Thyroid gland (tissue), 4 donors: ENCODE data around the gene PHC2. TPM values are rescaled to one million over a fixed set of nuclear protein-coding genes. Genes with fewer than 3 reads are reported as not detected.

Experiments used
- DNase-seq, 2 donors: peaks; one replicate each; pipeline ENCODE4 v3.0.0-alpha.2; 2019
- H3K27ac ChIP-seq, 3 donors: fragments of 200-600 bp; sonication (generic); 1 replicate in 2 of 3; 2 replicates in 1 of 3; pipeline ENCODE4 v1.5.1; 2016 to 2019; ENCODE audit warnings: mild to moderate bottlenecking in 1 of 3, moderate library complexity in 1 of 3
- H3K27me3 ChIP-seq: fragments of 200-600 bp; sonication (generic); one replicate; pipeline ENCODE4 v1.5.1; 2019
- H3K36me3 ChIP-seq, 2 donors: fragments of 200-600 bp; sonication (generic); one replicate each; pipeline ENCODE4 v1.5.1; 2016 to 2019
- H3K4me1 ChIP-seq, 2 donors: fragments of 200-600 bp; sonication (generic); one replicate each; pipeline ENCODE4 v1.5.1; 2017 to 2019
- H3K4me3 ChIP-seq, 3 donors: fragments of 200-600 bp; sonication (generic); replicated peaks in 1 of 3; 1 replicate in 2 of 3; 2 replicates in 1 of 3; pipeline ENCODE4 v1.5.1; 2016; ENCODE audit warnings: mild to moderate bottlenecking in 1 of 3
- H3K9me3 ChIP-seq: fragments of 200-600 bp; sonication (generic); one replicate; pipeline ENCODE4 v1.5.1; 2017
- POLR2A ChIP-seq, 2 donors: fragments of 450-650 bp; IDR thresholded peaks; one replicate each; pipeline ENCODE4 v1.6.1; 2017; ENCODE audit warnings: antibody characterized with exemption in 2 of 2, mild to moderate bottlenecking in 2 of 2, moderate library complexity in 1 of 2
- WGBS, 2 donors: methylation state at CpG; one replicate each; pipeline ENCODE4 v1.1.5; 2017; 5-methylcytosine and 5-hydroxymethylcytosine counted together
- intact Hi-C: fragments of 100-400 bp; cut with DNase I; formaldehyde crosslinking; loops from one replicate; pipeline ENCODE4 v1.15.1; 2023
- total RNA-seq, 4 donors: library from RNA; depleted of rRNA; stranded (reverse); fragments of >200 nt; gene quantifications; one replicate each; pipeline ENCODE4 v1.2.3, GENCODE V29; 2016
- TF ChIP-seq, protein P1 (sequence below), 6 experiments: fragments of 200-600 bp in 3 of 6; fragments of 450-650 bp in 3 of 6; sonication (generic) in 3 of 6; IDR thresholded peaks; one replicate each; pipeline ENCODE4 v1.5.1; 2016 to 2019; ENCODE audit warnings: antibody characterized with exemption in 6 of 6, mild to moderate bottlenecking in 2 of 6, inconsistent platforms in 1 of 6, moderate library complexity in 1 of 6

PHC2 gene
- total RNA-seq, 4 donors from 2014 or later = 86.8 to 150 (median 113) TPM

- 75% methylated on average over 1 of the region's 1 CpG for WGBS, 2 donors
- TF ChIP-seq, protein P1, sequence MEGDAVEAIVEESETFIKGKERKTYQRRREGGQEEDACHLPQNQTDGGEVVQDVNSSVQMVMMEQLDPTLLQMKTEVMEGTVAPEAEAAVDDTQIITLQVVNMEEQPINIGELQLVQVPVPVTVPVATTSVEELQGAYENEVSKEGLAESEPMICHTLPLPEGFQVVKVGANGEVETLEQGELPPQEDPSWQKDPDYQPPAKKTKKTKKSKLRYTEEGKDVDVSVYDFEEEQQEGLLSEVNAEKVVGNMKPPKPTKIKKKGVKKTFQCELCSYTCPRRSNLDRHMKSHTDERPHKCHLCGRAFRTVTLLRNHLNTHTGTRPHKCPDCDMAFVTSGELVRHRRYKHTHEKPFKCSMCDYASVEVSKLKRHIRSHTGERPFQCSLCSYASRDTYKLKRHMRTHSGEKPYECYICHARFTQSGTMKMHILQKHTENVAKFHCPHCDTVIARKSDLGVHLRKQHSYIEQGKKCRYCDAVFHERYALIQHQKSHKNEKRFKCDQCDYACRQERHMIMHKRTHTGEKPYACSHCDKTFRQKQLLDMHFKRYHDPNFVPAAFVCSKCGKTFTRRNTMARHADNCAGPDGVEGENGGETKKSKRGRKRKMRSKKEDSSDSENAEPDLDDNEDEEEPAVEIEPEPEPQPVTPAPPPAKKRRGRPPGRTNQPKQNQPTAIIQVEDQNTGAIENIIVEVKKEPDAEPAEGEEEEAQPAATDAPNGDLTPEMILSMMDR (IDR thresholded peaks at IDR 0.05) = no peak
- TF ChIP-seq POLR2A (IDR thresholded peaks at IDR 0.05) = no peak
- H3K4me1 ChIP-seq = peaks cover 10 to 21% of the 10 kb centered on the region in 2 donors
- no peak overlapping the region for H3K27ac ChIP-seq
- H3K9me3 ChIP-seq = no peaks in the 10 kb centered on the region
- no peaks in the 10 kb centered on the region for H3K36me3 ChIP-seq
- no peaks in the 10 kb centered on the region for H3K27me3 ChIP-seq
- intact Hi-C loops = no loop called here
- DNase-seq = no peak
- no peak overlapping the region for H3K4me3 ChIP-seq
Measured at GRCh38 chr1:33377756-33378155, 53.1 kb downstream of the PHC2 start.

DNA sequence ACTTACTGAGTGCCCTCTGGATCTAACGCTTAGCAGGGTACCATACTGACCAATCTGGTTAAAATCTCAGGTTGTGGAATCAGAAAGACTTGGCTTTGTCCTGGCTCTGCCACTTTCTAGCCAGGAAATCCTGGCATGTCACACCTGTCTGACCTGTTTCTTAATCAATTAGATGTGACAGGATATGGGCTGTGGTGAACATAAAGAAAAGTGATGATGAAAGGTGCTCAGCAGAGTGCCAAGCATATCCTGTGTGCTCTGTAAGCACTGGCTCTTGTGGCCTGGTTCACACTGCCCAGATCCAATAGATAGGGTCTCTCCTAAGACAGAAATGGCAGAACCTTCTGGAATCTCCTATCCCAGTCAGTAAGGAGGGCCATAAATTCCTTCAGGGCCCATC is 53.9 kb downstream of the PHC2 start:
- Histone ChIP-seq H3K9me3 (no peaks in the 10 kb centered on the region), H3K4me3 (no peak overlapping the region), H3K27me3 (no peaks in the 10 kb centered on the region), H3K4me1 (peaks cover 10 to 21% of the 10 kb centered on the region in 2 donors), H3K36me3 (no peaks in the 10 kb centered on the region), H3K27ac (no peak overlapping the region)
- 76 to 100% methylated on average over 1 of the region's 1 CpG for WGBS, 2 donors
- TF ChIP-seq, protein P1 (IDR thresholded peaks at IDR 0.05) = no peak
- no peak for TF ChIP-seq POLR2A (IDR thresholded peaks at IDR 0.05)
- DNase-seq = no peak
- intact Hi-C loops = no loop called here

GRCh38 chr1:33375316-33375715 is 55.6 kb downstream of the PHC2 start:
- no peak overlapping the region for H3K27ac ChIP-seq

DNA sequence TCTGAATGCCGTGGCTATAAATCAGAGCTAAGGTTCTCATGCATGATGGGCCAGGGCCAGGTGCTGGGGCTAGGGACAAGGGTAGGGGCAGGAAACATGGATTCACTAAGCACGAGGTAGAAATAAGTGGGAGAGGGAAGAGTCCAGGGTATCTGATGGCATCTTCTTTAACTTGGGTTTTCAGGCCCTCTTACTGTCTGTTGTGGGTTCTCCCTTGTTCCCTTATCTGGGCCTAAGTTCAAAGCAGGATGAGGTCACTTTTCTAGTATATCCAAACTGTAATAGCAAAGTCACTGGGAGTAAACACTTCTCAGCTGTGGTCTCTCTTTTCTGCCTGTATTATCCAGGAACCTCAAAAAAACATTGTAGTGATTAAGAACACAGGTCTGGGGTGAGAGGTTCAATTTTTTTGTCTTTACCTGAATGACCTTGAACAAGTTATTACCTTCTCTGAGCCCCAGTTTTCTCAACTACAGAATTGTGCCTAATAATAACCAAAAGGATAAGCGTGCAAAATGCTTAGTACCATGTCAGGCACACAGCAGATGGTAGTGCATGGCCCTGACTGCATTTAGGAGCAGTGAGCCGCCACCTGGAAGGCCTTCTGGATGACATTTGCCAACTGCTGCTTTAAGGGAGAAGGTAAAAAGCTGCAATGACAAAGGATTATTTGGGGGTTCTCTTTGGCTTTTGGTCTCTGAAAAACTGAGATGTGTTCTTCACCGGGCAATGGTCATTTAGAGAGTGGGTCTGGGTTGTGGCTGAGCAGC is 56.4 kb downstream of the PHC2 start:
- DNase-seq = no peak
- no peak overlapping the region for H3K4me3 ChIP-seq
- TF ChIP-seq, protein P1 (IDR thresholded peaks at IDR 0.05) = no peak
- TF ChIP-seq POLR2A (IDR thresholded peaks at IDR 0.05) = no peak
- H3K4me1 ChIP-seq = peaks cover 9 to 17% of the 10 kb centered on the region in 2 donors
- no peaks in the 10 kb centered on the region for H3K27me3 ChIP-seq
- no peaks in the 10 kb centered on the region for H3K9me3 ChIP-seq
- 92 to 94% methylated on average over 5 of the region's 5 CpGs for WGBS, 2 donors
- H3K36me3 ChIP-seq = no peaks in the 10 kb centered on the region
- H3K27ac ChIP-seq = no peak overlapping the region
- intact Hi-C loops = loop anchor here (5.0 kb wide), 1 partner anchor 58 kb away; the partner anchor contains the start of gene PHC2

More at GRCh38 chr1:33375316-33375715, 55.6 kb downstream of the PHC2 start:
- Histone ChIP-seq H3K4me1 (peaks cover 10 to 21% of the 10 kb centered on the region in 2 donors), H3K36me3 (no peaks in the 10 kb centered on the region), H3K9me3 (no peaks in the 10 kb centered on the region), H3K4me3 (no peak overlapping the region), H3K27me3 (no peaks in the 10 kb centered on the region)
- TF ChIP-seq, protein P1 (IDR thresholded peaks at IDR 0.05) = no peak
- TF ChIP-seq POLR2A (IDR thresholded peaks at IDR 0.05) = no peak
- intact Hi-C loops = no loop called here
- no peak for DNase-seq
- WGBS, 2 donors = 91 to 95% methylated on average over 9 of the region's 9 CpGs

DNA sequence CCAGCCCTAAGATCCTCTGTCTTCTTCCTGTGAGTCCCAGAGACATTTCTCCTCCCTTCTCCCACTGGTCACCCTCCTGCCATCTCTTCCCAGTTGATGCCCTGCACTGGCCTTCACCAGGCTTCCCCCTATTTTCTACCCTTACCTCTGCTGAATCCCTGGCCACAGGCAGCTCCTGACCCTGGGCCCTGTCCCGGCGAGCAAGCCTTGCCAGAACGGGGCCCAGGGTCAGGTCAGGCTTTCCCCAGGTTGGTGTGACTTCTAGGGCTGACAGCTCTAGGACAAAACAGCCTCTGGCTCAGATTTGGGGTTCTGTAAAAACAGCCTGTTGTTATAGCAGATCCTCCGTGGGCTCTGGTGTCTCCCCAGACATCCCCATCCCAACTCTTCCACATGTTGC is 57.3 kb downstream of the PHC2 start:
- H3K36me3 ChIP-seq = no peaks in the 10 kb centered on the region
- TF ChIP-seq, protein P1 (IDR thresholded peaks at IDR 0.05) = no peak
- TF ChIP-seq POLR2A (IDR thresholded peaks at IDR 0.05) = no peak
- intact Hi-C loops = loop anchor here (5.0 kb wide), 1 partner anchor 59 kb away; the partner anchor contains the start of gene PHC2

More for the DNA sequence above, 57.3 kb downstream of the PHC2 start:
- 88 to 89% methylated on average over 4 of the region's 4 CpGs for WGBS, 2 donors
- Histone ChIP-seq H3K27ac (no peak overlapping the region), H3K4me1 (peaks cover 3 to 10% of the 10 kb centered on the region in 2 donors), H3K4me3 (no peak overlapping the region), H3K27me3 (no peaks in the 10 kb centered on the region), H3K9me3 (no peaks in the 10 kb centered on the region)
- DNase-seq = no peak
